GM19099 (cell line): ENCODE data around the gene MAP1B.

Source experiments
- POLR2A ChIP-seq: IDR thresholded peaks from 3 replicates; pipeline ENCODE4 v1.6.1; 2011; ENCODE audit warnings: low read depth; ENCODE audit not compliant: insufficient read length; ENCODE audit errors: extremely low read depth

MAP1B gene

GRCh38 chr5:72184408-72184807, 77.1 kb downstream of the MAP1B start:
- no peak for TF ChIP-seq POLR2A

GRCh38 chr5:72185496-72186329, 78.4 kb downstream of the MAP1B start:
- TF ChIP-seq POLR2A: no peak

GRCh38 chr5:72187388-72188075, 80.3 kb downstream of the MAP1B start:
- TF ChIP-seq POLR2A: no peak

GRCh38 chr5:72188166-72188565, 80.9 kb downstream of the MAP1B start:
- no peak for TF ChIP-seq POLR2A

- TF ChIP-seq POLR2A: no peak
Measured at GRCh38 chr5:72189146-72189545, 81.9 kb downstream of the MAP1B start.

- no peak for TF ChIP-seq POLR2A
Measured at GRCh38 chr5:72191404-72191803, 84.1 kb downstream of the MAP1B start.

GRCh38 chr5:72194846-72195245, 87.6 kb downstream of the MAP1B start:
- TF ChIP-seq POLR2A: no peak

GRCh38 chr5:72195581-72195980, 88.3 kb downstream of the MAP1B start:
- TF ChIP-seq POLR2A: no peak

- no peak for TF ChIP-seq POLR2A
Measured at GRCh38 chr5:72197393-72197792, 90.1 kb downstream of the MAP1B start.

- TF ChIP-seq POLR2A: no peak
Measured at GRCh38 chr5:72199681-72200080, 92.4 kb downstream of the MAP1B start.

GRCh38 chr5:72202331-72202825, 95.1 kb downstream of the MAP1B start:
- TF ChIP-seq POLR2A: no peak

GRCh38 chr5:72203251-72203845, 96.1 kb downstream of the MAP1B start:
- TF ChIP-seq POLR2A: no peak

- no peak for TF ChIP-seq POLR2A
Measured at GRCh38 chr5:72204946-72205345, 97.7 kb downstream of the MAP1B start.

- TF ChIP-seq POLR2A: no peak
Measured at GRCh38 chr5:72205431-72206009, 98.2 kb downstream of the MAP1B start.

GRCh38 chr5:72206160-72206559, 98.9 kb downstream of the MAP1B start:
- TF ChIP-seq POLR2A: no peak
